KBM-7 (cell line): ENCODE data around the gene EVX1.
A peak's percentile ranks its signal among the peaks of the same experiment; 100 is the strongest.

Source experiments
- DNase-seq: peaks from one replicate; pipeline ENCODE4 v3.0.0-alpha.2; 2015
- in situ Hi-C: fragments of 300-500 bp; cut with MboI; formaldehyde crosslinking; loops from 2 replicates; pipeline ENCODE4 v1.14.3; 2020; ENCODE audit warnings: low sequenced_read_pairs, low pct_unique_long_range_greater_than_20kb, mixed read lengths

EVX1 gene

GRCh38 chr7:27221201-27221797 lies 21.3 kb upstream of the EVX1 start:
- DNase-seq, result no peak
- in situ Hi-C loops, result no loop called here

DNA sequence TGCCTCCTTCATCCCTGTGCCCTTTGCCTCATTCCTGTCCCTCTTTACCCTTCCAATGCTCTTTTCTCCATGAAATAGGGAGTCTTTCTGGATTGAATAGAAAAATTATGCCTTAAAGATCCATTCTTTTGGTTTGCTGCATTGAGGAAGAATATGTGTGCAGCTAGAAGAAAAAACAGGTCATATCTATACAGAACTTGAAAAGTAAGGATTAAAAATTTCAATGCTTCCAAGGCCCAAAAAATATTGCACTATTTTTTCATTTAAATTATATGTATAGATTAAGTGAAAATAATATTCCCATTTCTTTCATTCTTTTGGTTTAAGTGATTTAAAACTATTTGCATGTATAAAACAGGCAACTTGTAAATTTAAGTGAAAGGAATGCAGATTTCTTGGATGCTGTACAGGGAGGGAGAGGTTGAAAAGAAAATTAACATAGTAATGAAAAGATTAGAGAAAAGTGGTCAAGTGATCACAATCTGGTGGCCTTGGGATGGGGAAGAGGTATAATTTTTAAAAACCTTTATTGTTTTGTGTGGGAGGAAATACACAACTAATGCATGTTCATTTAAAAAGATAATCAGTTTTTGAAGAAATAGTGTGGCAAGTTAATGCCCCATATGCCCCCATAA lies 18.5 kb upstream of the EVX1 start:
- in situ Hi-C loops, result no loop called here

GRCh38 chr7:27224983-27225934 lies 17.3 kb upstream of the EVX1 start:
- DNase-seq, result no peak
- in situ Hi-C loops, result loop anchor here (25.0 kb wide), 1 partner anchor 362 kb away; no protein-coding TSS in a partner anchor

More for the DNA sequence above, 18.5 kb upstream of the EVX1 start:
- no peak for DNase-seq

DNA sequence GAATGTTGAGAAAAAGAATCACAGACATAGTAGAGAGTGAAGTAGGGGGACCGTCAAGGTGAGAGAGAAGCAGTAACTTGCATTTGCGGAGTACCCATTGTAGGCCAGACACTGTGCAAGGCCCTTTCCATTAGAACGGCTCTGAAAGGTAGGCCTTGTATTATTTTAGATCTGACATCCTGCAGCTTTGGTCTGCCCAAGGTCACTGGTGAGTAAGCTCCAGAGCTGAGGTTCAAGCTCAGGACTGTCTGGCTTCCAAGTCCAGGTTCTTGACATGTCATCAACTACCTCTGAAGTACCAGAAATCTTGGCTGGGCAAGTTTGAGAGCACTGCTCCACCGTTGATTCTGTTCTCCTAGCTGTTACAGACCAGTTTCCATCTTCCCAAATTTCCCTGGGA lies 13.2 kb upstream of the EVX1 start:
- in situ Hi-C loops, result loop anchor here (25.0 kb wide), 1 partner anchor 358 kb away; no protein-coding TSS in a partner anchor
- no peak for DNase-seq

DNA sequence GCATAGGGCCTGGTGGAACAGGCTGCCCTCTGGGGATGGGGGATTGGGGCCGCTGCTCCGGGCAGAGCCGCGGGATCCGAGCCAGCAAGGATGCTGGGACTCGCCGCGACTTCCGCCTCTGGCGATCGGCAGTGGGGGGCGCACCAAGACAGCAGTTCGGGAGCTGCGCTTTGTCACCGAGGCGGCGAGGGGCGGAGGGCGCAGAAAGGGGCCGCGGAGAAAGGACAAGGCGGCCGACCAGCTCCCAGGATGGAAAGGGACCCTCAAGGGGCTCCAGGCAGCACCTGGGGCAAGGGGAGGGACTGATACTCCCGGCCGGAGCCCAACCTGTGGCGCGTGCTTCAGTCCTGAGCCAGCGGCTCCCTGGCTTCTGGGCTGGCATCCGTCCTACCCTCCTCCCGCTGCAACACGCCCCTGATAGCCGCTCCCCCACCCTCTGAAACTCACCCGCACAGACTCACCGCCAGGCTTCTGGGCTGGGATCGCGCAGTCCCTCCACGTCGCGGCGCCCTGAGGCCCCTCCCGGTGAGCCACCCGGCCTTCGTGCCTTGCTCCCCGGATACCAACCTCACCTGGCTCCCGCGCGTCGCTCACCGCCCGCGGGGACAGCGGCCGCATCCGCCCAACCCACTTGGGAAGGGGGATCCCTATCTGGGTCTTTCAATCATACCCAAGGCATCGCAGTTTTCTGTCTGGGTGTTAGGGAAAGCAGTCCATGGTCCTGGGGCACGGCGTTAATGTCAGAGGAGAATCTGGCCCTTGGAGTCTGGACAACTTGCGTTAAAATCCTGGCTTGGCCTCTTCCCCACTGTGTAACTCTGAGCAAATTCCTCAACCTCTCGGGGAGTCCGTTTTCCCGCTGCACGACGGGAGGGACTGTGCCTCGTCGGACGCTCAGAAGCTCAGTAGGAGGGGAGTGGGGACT lies 7.0 kb upstream of the EVX1 start:
- DNase-seq, result peak; percentile 83
- in situ Hi-C loops, result loop anchor here (25.0 kb wide), 1 partner anchor 352 kb away; no protein-coding TSS in a partner anchor

GRCh38 chr7:27237735-27238334 lies 4.8 kb upstream of the EVX1 start:
- no peak for DNase-seq
- in situ Hi-C loops, result loop anchor here (25.0 kb wide), 1 partner anchor 349 kb away; no protein-coding TSS in a partner anchor

GRCh38 chr7:27238979-27239386 lies 3.6 kb upstream of the EVX1 start:
- in situ Hi-C loops, result loop anchor here (25.0 kb wide), 1 partner anchor 348 kb away; no protein-coding TSS in a partner anchor
- no peak for DNase-seq

DNA sequence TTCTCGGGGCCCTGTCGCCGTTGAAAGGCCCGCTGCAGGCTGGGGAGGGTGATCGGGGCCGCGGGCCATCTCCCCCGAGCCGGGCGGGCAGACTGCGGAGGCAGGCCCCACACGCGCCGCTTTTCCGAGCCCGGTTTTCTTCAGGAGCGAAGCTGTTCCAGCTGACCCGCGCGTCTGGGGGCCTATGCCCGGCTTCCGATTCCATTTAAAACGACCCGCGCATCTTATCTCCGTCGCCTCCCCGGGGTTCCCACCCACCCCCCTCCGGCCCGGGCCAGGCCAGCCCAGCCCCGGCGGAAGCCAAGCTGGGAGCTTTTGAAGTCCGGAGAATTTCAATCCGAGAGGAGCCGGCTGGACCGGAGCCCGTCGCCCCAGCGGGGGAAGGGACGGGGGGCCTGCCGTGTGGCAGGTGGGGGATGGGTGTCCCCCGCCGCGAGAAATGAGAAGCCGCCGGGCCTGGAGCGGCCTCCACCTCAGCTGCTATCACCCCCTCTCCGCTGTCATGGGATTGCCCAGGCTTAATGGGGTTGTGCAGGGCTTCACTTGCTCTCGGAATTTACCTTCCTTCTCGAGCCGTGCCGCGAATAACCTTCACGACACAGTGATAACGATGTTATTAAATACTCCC lies 3.1 kb upstream of the EVX1 start:
- DNase-seq, result no peak
- in situ Hi-C loops, result loop anchor here (25.0 kb wide), 1 partner anchor 348 kb away; no protein-coding TSS in a partner anchor

DNA sequence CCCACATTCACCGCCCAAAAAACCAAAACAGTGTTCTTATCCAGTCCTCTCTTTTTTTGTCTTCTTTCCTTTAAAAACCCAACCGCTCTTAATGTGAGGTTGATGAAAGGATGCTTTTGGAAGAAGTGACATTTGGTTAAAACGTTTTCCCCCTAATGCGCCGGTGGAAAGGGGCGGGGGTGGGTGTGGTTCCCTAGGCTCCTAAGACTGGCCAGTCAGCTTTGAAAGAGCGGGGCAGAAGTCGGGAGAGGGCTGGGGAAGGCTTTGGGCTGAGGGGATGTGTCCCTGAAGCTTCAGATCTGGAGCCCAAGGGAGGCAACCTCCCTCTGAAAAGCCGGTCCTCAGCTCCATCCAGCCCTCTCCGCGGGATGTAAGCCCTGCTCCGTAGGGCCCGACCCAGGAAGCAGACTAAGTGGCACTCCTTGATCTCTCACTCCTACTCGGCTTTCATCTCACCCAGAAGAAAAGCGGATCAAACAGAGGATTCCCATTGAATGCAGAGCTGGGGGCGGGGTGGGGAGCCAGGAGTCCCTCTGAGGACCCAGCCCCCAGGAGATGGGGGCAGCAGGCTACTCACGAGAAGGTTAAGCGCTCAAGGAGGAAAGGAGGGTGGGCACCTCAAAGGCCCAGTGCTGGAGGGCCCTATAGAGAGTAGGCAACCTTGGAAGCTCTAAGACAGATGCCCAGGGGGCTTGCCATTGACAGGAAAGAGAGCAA lies 2.4 kb upstream of the EVX1 start:
- no peak for DNase-seq
- in situ Hi-C loops, result loop anchor here (25.0 kb wide), 1 partner anchor 347 kb away; no protein-coding TSS in a partner anchor

- no peak for DNase-seq
- in situ Hi-C loops, result loop anchor here (25.0 kb wide), 1 partner anchor 346 kb away; no protein-coding TSS in a partner anchor
Measured at GRCh38 chr7:27241189-27242056, 1.2 kb upstream of the EVX1 start.

GRCh38 chr7:27242154-27242553 lies 448 bp upstream of the EVX1 start:
- DNase-seq, result peak; percentile 34
- in situ Hi-C loops, result loop anchor here (25.0 kb wide), 1 partner anchor 345 kb away; no protein-coding TSS in a partner anchor

DNA sequence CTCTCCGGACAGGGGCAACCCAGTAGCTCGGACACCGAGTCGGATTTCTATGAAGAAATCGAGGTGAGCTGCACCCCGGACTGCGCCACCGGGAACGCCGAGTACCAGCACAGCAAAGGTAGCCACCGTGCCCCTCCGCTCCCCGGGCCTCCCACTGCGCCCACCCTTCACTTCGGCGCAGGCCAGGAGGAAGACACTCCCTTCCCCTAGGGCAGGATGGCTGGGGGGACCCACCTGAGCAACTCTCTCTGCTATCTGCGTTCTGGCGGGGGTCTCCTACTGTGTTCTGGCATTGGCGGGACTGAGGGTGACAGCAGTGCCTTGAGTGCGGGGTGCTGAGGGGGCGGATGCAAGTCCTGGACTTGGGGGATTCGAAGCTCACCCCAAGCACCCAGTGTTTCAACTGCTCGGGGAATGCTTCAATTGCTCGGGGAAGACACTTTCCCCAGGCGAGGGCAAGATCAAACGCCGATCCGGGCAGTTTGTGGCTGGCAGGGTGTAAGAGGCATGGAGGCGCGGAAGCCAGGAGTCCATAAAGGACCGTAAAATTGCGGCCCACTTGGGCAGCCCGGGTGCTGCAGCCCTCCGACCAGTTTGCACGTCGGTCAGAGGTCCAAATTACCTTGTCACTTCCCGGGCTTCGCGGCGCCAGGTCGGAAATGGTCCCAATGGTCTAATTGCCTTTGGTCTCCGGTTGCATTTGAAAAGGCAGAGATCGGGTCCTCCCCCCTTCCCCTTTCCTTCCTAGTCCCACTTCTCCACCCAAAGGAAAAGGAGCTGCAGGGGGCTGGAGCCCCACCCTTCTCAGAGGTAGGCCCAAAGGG lies 950 bp downstream of the EVX1 start:
- DNase-seq, result no peak
- in situ Hi-C loops, result loop anchor here (25.0 kb wide), 1 partner anchor 344 kb away; no protein-coding TSS in a partner anchor

- in situ Hi-C loops, result loop anchor here (25.0 kb wide), 1 partner anchor 343 kb away; no protein-coding TSS in a partner anchor
- DNase-seq, result no peak
Measured at GRCh38 chr7:27244488-27245123, 2.0 kb downstream of the EVX1 start.

DNA sequence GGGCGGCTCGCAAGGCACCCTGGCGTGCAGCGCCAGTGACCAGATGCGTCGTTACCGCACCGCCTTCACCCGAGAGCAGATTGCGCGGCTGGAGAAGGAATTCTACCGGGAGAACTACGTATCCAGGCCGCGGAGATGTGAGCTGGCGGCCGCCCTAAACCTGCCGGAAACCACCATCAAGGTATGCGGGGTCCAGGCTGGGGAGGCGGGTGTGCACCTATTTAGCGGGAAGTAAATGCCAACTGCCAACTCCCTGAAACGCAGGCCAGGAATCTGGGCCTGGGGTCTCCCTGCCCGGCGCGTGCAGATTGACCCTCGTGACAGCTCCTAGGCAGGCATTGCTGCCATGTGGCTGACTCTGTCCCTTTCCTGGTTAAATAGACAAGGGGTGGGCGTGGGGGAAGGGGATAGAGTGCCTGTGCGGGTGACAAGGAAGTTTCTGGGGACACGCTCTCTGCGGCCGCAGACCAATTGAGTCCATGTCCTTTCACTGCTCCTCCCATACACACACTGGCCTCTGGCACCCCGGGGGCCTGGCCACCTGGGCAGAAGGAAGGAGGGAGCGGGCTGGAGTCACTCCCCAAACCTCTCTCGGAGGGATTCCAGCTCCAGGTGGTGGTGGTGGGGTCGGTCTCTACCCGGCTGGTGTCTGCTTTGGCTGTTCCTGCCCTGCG lies 2.7 kb downstream of the EVX1 start:
- DNase-seq, result no peak
- in situ Hi-C loops, result loop anchor here (25.0 kb wide), 1 partner anchor 342 kb away; no protein-coding TSS in a partner anchor
